ENCODE results near the gene GNPTG. TPM values are rescaled to one million over a fixed set of nuclear protein-coding genes. Genes with fewer than 3 reads are reported as not detected.

The GNPTG gene
- total and polyA plus RNA-seq, 2 donors = 27.8 to 61.3 TPM

DNA sequence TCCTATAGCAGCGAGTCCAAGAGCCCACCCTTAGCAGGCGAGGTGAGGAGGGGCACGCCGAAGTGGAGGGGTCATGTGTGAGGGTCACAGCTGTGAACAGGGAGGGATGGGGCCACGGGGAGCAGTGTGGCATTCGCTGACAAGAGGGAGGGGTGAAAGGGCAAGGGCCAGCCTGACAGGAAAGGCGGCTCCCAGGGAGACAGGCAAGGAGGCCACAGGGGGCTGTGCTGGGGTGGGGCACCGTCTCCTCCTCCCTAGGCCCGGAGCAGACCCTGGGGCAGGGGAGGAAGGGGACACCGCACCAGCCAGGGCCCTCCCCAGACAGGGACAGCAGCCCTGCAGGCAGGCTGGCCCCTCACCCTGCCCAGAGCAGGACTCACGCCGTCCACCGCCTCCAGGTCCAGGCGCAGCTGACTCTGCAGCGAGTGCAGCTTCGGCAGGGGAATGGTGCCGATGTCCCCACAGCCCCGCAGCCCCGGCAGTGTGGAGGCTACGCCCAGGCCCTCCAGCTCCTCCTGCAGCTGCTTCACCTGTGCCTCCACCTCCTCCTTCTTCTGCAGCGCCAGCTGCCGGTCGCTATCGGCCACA lies 15.1 kb downstream of the GNPTG start:
- Histone ChIP-seq H3K27ac (ENCODE audit: low read depth in 1 of 2, low read length in 1 of 2) (peak overlapping the region in 1 of 2 donors; percentile 12), H3K4me1 (ENCODE audit: control insufficient read depth in 2 of 2, insufficient read depth in 2 of 2, low read length in 2 of 2) (no peaks in the 10 kb centered on the region), H3K27me3 (ENCODE audit: control insufficient read depth in 2 of 2, insufficient read depth in 1 of 2, low read length in 1 of 2) (no peaks in the 10 kb centered on the region), H3K36me3 (ENCODE audit: control insufficient read depth in 2 of 2, insufficient read depth in 2 of 2, low read length in 1 of 2) (peaks cover 68 to 75% of the 10 kb centered on the region in 2 donors), H3K4me3 (ENCODE audit: low read length in 2 of 2) (no peak overlapping the region), H3K9me3 (ENCODE audit: control insufficient read depth in 2 of 2, insufficient read depth in 1 of 2, low read length in 1 of 2) (no peaks in the 10 kb centered on the region)
- WGBS = 95% methylated on average over 24 of the region's 24 CpGs
- no peak for DNase-seq (ENCODE audit: low read depth in 6 of 9, low spot score in 9 of 9)

DNA sequence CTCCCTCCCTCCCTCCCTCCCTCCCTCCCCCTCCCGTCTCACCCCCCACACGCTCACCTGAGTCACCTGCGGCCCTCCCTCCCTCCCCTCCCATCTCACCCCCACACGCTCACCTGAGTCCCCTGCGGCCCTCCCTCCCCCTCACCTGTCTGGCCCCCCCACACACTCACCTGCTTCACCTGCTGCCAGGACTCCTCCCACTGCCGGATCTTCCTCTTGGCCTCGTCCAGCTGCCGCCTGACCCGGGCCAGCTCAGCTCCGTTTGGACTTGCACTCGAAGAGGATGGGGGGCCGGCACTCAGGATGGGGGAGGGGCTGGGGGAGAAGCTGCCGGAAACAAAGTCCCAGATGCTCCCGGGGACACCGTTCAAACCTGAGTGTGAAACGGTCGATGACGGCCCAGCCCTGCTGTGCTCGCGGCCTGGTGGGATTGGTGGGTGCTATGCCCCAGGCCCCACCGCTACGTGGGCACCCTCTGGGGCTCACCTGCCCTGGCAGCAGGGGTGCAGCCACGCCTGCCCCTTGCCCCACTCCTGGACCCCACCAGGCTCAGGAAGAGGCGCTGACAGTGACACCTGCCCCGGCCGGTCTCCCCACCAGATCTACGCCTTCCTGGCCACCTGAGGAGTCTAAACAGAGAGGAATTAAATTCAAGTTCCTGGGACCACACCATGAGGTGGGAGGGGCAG lies 15.9 kb downstream of the GNPTG start:
- Histone ChIP-seq H3K4me3 (ENCODE audit: low read length in 2 of 2) (no peak overlapping the region), H3K27me3 (ENCODE audit: control insufficient read depth in 2 of 2, insufficient read depth in 1 of 2, low read length in 1 of 2) (no peaks in the 10 kb centered on the region), H3K9me3 (ENCODE audit: control insufficient read depth in 2 of 2, insufficient read depth in 1 of 2, low read length in 1 of 2) (no peaks in the 10 kb centered on the region), H3K27ac (ENCODE audit: low read depth in 1 of 2, low read length in 1 of 2) (no peak overlapping the region), H3K36me3 (ENCODE audit: control insufficient read depth in 2 of 2, insufficient read depth in 2 of 2, low read length in 1 of 2) (peaks cover 60 to 68% of the 10 kb centered on the region in 2 donors), H3K4me1 (ENCODE audit: control insufficient read depth in 2 of 2, insufficient read depth in 2 of 2, low read length in 2 of 2) (no peaks in the 10 kb centered on the region)
- 96% methylated on average over 26 of the region's 27 CpGs for WGBS
- no peak for DNase-seq (ENCODE audit: low read depth in 6 of 9, low spot score in 9 of 9)

DNA sequence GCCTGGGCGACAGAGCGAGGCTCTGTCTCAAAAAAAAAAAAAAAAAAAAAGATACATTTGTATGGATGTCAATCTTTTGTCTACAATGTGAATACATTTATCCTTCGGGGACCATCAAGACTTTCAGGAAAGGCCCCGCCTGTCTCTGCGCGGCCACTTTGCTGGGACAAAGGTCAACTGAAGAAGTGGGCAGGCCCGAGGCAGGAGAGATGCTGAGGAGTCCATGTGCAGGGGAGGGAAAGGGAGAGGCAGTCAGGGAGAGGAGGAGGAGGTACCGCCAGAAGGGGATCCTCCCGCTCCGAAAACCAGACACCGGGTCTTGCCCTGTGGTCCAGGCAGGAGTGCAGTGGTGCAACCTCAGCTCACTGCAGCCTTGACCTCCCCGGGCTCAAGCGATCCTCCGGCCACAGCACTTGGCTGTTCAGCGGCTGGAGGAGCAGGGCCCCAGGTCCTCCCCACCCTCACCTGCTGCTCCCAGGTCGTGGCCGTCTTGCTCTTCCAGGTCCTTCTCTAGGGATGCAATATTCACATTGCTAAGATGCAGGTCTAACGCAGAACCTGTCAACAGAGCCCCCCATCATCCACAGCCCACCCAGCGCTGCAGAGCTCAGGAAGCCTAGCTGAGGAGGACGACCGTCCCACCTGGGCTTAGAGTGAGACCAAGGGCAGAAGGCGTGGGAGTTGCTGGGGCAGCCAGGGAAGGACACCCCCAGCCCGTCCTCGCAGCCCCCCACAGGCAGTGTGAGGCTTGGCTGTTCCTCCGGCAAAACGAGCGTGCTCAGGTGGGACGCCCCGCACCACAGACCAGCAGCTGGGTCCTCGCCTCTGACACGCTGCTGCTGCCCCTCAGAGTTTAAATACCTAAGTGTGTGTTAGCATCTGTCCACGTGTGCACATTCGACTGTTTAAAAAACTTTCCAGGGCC lies 19.6 kb downstream of the GNPTG start:
- WGBS = 98% methylated on average over 33 of the region's 33 CpGs
- no peaks in the 10 kb centered on the region for H3K27me3 ChIP-seq (ENCODE audit: control insufficient read depth in 2 of 2, insufficient read depth in 1 of 2, low read length in 1 of 2)
- no peaks in the 10 kb centered on the region for H3K4me1 ChIP-seq (ENCODE audit: control insufficient read depth in 2 of 2, insufficient read depth in 2 of 2, low read length in 2 of 2)
- peaks cover 43 to 61% of the 10 kb centered on the region in 2 donors for H3K36me3 ChIP-seq (ENCODE audit: control insufficient read depth in 2 of 2, insufficient read depth in 2 of 2, low read length in 1 of 2)
- DNase-seq (ENCODE audit: low read depth in 6 of 9, low spot score in 9 of 9) = no peak
- H3K4me3 ChIP-seq (ENCODE audit: low read length in 2 of 2) = no peak overlapping the region
- no peak overlapping the region for H3K27ac ChIP-seq (ENCODE audit: low read depth in 1 of 2, low read length in 1 of 2)
- no peaks in the 10 kb centered on the region for H3K9me3 ChIP-seq (ENCODE audit: control insufficient read depth in 2 of 2, insufficient read depth in 1 of 2, low read length in 1 of 2)

DNA sequence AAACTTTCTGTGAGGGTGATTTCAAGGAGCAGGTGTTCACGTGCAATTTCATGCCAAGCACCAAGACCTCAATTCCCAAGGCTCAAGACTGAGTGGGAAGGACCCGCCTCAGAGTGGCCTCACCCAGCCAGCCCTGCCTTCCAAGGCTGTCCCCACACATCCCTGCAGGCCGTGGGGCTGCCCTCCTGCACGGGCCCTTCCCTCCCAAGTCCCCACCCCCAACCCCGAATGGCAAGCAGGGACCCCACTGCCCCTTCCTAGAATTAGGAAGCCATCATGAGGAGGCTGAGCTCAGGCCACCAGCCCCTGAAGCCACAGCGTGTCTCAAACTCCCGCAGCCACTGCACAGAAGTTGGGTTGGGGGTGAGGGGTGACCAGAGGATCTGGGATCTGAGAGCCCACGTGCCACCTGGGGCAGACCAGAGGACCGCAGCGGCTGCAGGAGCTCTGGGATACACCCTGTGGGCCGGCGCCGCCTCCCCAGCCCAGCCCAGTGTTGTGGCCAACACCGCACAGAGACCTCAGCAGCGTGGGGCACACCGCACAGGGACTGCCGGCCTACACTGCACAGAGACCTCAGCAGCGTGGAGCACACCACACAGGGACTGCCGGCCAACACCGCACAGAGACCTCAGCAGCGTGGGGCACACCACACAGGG lies 20.7 kb downstream of the GNPTG start:
- Histone ChIP-seq H3K4me3 (ENCODE audit: low read length in 2 of 2) (no peak overlapping the region), H3K36me3 (ENCODE audit: control insufficient read depth in 2 of 2, insufficient read depth in 2 of 2, low read length in 1 of 2) (peaks cover 34 to 61% of the 10 kb centered on the region in 2 donors), H3K27me3 (ENCODE audit: control insufficient read depth in 2 of 2, insufficient read depth in 1 of 2, low read length in 1 of 2) (no peaks in the 10 kb centered on the region), H3K4me1 (ENCODE audit: control insufficient read depth in 2 of 2, insufficient read depth in 2 of 2, low read length in 2 of 2) (no peaks in the 10 kb centered on the region), H3K9me3 (ENCODE audit: control insufficient read depth in 2 of 2, insufficient read depth in 1 of 2, low read length in 1 of 2) (no peaks in the 10 kb centered on the region), H3K27ac (ENCODE audit: low read depth in 1 of 2, low read length in 1 of 2) (no peak overlapping the region)
- WGBS = over 99% methylated on average over 17 of the region's 21 CpGs
- DNase-seq (ENCODE audit: low read depth in 6 of 9, low spot score in 9 of 9) = no peak

DNA sequence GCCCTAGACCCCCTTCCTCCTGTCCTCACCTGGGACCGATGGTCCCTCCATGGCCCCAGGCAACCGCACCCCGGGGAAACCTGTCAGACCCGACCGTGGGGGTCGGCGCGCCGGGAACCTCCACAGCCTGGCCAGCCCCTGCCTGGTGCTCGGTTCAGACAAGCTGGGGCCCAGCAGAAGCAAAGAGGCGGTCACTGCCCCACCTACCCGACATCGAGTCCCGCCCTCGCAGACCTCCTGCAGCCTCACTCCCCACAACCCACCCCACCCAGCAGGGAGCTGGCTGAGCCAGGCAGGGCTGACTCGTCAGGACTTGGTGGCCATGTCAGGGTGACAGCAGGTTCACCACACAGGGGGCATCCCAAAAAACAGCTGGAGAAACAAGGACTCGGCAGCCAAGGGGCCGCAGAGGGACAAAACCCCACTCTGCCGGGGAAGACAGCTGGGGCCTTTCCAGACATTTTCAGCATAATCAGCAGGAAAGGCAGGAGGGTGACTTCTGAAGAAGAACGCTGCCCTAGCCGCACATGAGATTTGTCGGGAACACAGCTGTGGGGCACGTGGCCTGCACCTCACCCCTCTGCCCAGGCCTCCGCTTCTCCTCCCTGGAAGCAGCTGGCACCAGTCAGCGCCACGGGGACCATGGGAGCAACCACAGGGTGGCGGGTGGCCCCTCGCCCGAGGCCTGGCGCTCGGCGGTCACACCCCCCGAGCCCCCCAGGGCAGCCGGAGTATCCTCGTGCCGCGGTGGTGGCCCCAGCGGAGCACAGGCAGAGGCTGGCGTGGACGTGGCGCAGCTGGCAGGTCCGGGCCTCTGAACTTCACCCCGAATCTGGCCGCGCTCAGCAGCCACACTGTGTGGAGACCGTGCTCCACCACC lies 22.9 kb downstream of the GNPTG start:
- H3K9me3 ChIP-seq (ENCODE audit: control insufficient read depth in 2 of 2, insufficient read depth in 1 of 2, low read length in 1 of 2) = no peaks in the 10 kb centered on the region
- peaks cover 7 to 10% of the 10 kb centered on the region in 2 donors for H3K4me1 ChIP-seq (ENCODE audit: control insufficient read depth in 2 of 2, insufficient read depth in 2 of 2, low read length in 2 of 2)
- peaks cover 30 to 62% of the 10 kb centered on the region in 2 donors for H3K36me3 ChIP-seq (ENCODE audit: control insufficient read depth in 2 of 2, insufficient read depth in 2 of 2, low read length in 1 of 2)
- no peak overlapping the region for H3K4me3 ChIP-seq (ENCODE audit: low read length in 2 of 2)
- peaks cover under 1 to 9% of the 10 kb centered on the region in 2 donors for H3K27me3 ChIP-seq (ENCODE audit: control insufficient read depth in 2 of 2, insufficient read depth in 1 of 2, low read length in 1 of 2)
- 97% methylated on average over 46 of the region's 46 CpGs for WGBS
- DNase-seq (ENCODE audit: low read depth in 6 of 9, low spot score in 9 of 9) = no peak
- H3K27ac ChIP-seq (ENCODE audit: low read depth in 1 of 2, low read length in 1 of 2) = no peak overlapping the region

DNA sequence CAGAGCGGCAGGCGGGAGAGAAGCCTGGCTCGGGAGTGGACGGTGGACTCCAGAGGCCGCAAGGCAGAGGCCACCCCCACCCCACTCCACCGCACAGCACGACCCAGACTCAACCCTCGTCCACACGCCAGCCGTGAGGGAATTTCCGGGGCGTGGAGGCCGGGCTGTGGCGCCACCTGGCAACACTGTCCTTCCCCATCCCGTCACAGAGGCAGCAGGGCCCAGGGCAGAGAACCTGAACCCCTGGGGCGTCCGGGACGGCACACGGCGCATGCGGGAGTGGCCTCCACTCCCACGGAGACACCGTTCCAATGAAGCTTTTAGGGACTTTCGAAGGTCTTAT lies 23.5 kb downstream of the GNPTG start:
- H3K4me3 ChIP-seq (ENCODE audit: low read length in 2 of 2) = no peak overlapping the region
- WGBS = 94% methylated on average over 24 of the region's 24 CpGs
- DNase-seq (ENCODE audit: low read depth in 6 of 9, low spot score in 9 of 9) = no peak
- peaks cover 25 to 56% of the 10 kb centered on the region in 2 donors for H3K36me3 ChIP-seq (ENCODE audit: control insufficient read depth in 2 of 2, insufficient read depth in 2 of 2, low read length in 1 of 2)
- peaks cover 2 to 14% of the 10 kb centered on the region in 2 donors for H3K27me3 ChIP-seq (ENCODE audit: control insufficient read depth in 2 of 2, insufficient read depth in 1 of 2, low read length in 1 of 2)
- no peak overlapping the region for H3K27ac ChIP-seq (ENCODE audit: low read depth in 1 of 2, low read length in 1 of 2)
- peaks cover 11 to 14% of the 10 kb centered on the region in 2 donors for H3K4me1 ChIP-seq (ENCODE audit: control insufficient read depth in 2 of 2, insufficient read depth in 2 of 2, low read length in 2 of 2)
- no peaks in the 10 kb centered on the region for H3K9me3 ChIP-seq (ENCODE audit: control insufficient read depth in 2 of 2, insufficient read depth in 1 of 2, low read length in 1 of 2)

DNA sequence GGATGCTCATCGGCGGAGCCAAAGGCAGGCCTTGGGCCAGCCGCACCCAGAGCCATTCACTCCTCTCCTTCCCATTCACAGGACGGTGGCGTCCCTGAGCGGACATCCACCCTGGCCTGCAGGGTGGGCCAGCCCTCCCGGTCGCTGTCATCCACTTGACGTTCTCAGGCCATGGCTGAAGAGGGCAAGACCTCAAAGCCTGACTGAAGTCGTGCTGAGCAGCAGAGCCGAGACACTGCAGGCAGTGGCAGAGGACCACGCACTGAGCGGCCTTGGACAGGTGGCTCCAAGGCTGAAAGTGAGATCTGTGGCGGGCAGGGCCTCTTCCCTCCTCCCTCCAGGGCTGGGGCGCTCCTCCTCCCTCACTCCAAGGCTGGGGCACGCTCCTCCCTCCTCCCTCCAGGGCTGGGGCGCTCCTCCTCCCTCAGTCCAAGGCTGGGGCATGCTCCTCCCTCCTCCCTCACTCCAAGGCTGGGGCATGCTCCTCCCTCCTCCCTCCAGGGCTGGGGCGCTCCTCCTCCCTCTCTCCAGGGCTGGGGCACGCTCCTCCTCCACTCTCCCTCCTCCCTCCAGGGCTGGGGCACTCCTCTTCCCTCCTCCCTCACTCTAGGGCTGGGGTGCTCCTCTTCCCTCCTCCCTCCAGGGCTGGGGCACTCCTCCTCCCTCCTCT lies 24.1 kb downstream of the GNPTG start:
- over 99% methylated on average over 19 of the region's 19 CpGs for WGBS
- Histone ChIP-seq H3K4me1 (ENCODE audit: control insufficient read depth in 2 of 2, insufficient read depth in 2 of 2, low read length in 2 of 2) (peaks cover 11 to 14% of the 10 kb centered on the region in 2 donors), H3K4me3 (ENCODE audit: low read length in 2 of 2) (no peak overlapping the region), H3K27me3 (ENCODE audit: control insufficient read depth in 2 of 2, insufficient read depth in 1 of 2, low read length in 1 of 2) (peaks cover 2 to 14% of the 10 kb centered on the region in 2 donors), H3K9me3 (ENCODE audit: control insufficient read depth in 2 of 2, insufficient read depth in 1 of 2, low read length in 1 of 2) (no peaks in the 10 kb centered on the region), H3K36me3 (ENCODE audit: control insufficient read depth in 2 of 2, insufficient read depth in 2 of 2, low read length in 1 of 2) (peaks cover 25 to 55% of the 10 kb centered on the region in 2 donors), H3K27ac (ENCODE audit: low read depth in 1 of 2, low read length in 1 of 2) (no peak overlapping the region)
- no peak for DNase-seq (ENCODE audit: low read depth in 6 of 9, low spot score in 9 of 9)
